CD4-positive, alpha-beta T cell treated with Interleukin-17A for 1 hour (primary cell): ENCODE measurements around the gene TNFAIP8.

Source experiments
- DNase-seq: peaks from one replicate; pipeline ENCODE4 v3.0.0-alpha.2; 2020

The TNFAIP8 gene

GRCh38 chr5:119371146-119371545, 15.3 kb downstream of the TNFAIP8 start:
- no peak for DNase-seq

DNA sequence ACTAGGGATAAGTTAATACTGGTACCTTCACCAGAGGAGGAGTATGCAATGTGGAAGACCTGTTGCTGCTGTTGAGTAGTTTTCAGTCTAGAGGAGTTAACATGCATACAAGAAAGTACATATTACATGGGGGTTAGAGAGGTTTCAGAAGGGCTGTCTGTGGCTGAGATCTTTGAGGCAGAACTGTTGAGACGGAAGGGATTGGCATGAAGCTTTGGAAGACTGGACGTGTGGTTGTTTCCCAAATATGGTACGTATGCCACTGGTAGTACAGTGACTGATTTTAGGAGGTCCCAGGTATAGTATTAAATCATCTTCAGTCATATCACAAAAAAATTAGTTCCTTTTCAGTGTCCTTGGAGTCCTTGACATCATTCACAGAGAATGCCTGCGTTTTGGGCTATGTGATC, 17.6 kb downstream of the TNFAIP8 start:
- DNase-seq: no peak

GRCh38 chr5:119374901-119375300, 19.1 kb downstream of the TNFAIP8 start:
- DNase-seq: no peak

- DNase-seq: no peak
Observed at GRCh38 chr5:119377066-119377465, 21.2 kb downstream of the TNFAIP8 start.

GRCh38 chr5:119378075-119378700, 22.4 kb downstream of the TNFAIP8 start:
- no peak for DNase-seq

- DNase-seq: no peak
Observed at GRCh38 chr5:119379096-119379495, 23.3 kb downstream of the TNFAIP8 start.

DNA sequence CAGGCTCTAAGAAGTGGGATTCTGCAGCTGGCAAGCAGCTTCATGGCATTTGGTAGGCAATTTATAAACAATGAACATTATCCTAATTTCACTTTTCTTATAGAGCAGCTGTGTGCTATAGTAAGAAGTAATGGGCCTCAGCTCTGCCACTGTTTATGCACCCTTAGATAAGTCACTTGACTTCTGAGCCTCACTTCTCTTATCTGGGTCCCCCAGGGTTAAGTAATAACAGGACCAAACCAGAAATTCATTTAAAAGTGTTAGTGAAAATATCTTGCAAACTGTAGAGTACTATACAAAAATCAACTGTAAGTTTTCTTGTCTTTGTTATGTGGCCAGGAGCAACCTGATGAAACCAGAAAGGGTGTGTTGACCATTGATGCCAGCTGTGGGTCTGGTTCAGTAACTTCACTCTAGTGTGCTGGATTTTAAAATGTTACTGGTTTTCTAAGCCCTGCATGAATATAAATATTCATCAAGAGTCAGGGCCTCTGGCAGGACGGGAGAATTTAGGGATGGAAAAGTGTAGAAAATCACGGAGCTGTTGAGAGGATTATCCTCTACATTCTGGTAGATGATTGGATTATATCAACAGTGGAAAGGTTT, 24.2 kb downstream of the TNFAIP8 start:
- DNase-seq: no peak

DNA sequence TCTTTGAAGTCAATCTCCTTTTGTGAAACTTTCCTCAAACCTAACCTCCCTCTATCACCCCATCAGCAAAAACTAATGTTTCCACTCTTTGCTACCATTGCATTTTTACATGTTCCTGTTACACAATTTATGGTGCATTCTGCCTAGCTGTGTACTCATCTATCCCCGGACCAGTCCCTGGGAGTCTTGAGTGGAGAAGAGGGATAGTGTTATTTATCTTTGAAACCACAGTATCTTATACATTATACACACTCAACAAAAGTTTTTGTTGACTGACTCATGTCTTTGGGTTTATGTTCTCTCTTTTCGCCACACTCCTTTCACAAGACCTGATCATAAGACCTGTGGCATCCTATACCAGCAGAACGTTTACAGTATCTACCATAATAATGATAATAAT, 26.4 kb downstream of the TNFAIP8 start:
- DNase-seq: no peak

DNA sequence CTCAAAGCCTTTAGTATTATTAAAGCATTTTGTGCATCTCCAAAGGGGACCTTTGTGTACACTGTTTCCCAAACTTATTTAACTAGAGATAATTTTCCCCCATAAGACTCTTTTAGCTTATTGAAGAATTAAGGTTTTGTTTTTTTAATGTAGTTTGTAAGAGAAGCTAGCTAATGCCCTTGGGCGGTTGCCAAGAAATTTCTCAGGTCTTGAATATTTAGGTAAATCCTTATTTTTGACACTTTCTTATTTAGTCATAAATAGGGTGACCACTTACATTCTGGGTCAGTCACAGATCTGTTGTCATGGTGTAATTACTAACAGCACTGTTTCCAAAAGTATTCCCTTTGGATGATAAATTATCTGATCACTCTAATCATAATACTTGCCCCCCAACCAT, 27.2 kb downstream of the TNFAIP8 start:
- DNase-seq: no peak

- no peak for DNase-seq
Observed at GRCh38 chr5:119385136-119385535, 29.3 kb downstream of the TNFAIP8 start.

DNA sequence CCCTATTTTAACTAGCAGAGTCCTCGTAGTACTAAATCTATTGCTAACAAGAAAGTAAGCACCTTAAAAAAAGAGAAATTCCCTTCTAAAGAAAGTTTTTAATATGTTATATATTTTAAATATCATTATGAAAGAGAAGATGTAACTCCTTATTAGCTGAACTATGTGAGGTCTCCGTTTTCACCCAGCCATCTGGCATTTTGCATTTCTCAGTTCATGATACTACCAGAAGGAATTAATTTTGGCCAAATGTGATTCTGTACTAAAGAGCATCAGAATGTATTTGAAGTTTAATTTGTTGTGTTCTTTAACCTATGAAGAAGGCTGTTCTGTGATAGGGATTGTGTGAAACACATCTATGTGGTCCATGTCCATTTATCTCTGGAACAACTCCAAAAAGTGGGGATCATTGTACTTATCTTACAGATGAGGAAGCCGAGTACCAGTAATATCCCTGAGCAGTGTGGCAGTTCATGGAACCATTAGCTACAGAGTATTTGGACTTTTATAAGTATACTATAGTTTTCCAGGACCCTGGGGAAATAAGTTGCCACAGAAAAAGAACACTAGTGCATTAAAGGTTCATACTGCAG, 29.8 kb downstream of the TNFAIP8 start:
- DNase-seq: no peak

DNA sequence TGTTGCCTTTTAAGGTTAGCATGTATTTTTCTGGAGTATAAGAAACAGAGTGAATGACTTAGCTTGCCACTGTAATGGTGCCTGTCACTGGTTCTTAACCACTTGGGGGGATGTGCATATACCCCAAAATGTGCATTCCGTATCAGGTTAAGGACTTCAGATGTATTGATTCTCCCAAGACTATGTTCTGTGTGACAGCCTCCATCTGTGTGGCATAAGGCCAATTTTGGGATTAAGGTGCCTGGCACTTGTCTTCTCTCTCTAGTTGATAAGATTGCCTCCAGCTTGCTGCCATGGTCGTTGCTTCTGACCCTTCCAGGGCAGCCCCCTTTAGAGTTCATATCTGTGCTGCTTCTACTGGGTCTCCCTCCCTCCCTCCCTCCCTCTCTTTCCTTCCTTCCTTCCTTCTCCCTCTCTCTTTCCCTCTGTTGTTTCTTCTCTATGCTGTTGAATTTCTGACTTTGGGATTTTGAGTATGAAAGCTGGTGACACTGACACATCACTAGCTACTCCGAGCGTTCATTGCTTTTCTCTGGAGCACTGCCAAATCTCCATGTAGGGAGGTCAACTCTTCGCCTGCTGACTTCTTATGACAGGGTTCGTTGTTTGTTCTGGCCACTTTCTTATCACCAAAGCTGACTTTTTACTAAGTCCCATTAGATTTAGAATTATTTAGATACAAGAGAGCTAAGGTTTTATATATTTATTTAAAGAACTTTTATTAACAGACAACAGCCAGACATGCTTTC, 31.0 kb downstream of the TNFAIP8 start:
- no peak for DNase-seq

DNA sequence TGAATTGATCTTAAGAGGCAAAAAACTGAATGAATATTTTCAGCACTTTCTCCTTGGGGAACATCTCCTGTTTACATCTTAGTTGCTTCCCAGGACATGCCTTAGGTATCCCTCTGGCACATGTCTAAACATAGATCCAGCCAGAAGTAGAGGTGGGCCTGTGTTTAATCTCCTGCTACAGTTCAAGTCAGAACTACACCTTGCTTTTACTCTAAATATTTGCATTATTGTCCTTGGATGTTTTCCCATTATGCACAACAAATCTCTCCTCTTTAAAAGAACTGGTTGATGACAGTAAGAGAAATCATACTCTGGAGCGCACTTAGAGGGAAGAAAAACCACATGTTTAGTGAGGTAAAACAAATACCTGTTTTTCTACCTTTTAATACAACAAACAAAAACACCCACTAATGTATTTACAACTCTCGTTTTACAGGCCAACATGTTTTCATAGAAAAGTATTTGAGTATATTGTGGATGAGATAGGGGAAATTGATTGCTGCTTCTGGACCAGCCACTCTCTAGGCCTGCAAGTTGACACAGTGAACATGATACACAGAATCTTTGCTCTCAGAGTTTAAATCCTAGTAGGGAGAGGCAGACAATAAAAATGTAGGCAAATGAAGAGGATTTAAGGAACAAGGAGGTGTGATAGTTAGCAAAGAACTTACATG, 32.3 kb downstream of the TNFAIP8 start:
- no peak for DNase-seq

DNA sequence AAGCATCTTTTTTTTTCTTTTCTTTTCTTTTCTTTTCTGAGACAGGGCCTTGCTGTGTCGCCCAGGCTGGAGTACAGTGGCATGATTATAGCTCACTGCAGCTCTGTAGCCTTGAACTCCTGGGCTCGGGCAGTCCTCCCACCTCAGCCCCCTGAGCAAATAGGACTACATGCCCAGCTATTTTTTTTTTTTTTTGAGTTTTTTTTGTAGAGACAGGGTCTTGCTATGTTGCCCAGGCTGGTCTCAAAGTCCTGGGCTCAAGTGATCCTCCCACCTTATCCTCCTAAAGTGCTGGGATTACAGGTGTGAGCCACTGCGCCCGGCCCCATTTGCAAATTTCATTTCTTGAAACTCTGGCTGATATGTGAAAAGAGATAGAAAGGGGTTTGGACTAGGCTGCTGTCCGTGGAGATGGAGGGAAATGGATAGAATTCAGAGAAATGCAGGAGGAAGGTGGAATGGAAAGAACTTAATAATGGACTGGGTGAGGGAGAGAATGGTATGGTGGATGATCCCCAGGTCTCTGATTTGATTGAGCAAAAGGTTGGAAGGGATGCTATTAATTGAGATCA, 32.9 kb downstream of the TNFAIP8 start:
- DNase-seq: no peak

GRCh38 chr5:119389288-119390030, 33.6 kb downstream of the TNFAIP8 start:
- DNase-seq: no peak

- no peak for DNase-seq
Observed at GRCh38 chr5:119390404-119390803, 34.6 kb downstream of the TNFAIP8 start.

DNA sequence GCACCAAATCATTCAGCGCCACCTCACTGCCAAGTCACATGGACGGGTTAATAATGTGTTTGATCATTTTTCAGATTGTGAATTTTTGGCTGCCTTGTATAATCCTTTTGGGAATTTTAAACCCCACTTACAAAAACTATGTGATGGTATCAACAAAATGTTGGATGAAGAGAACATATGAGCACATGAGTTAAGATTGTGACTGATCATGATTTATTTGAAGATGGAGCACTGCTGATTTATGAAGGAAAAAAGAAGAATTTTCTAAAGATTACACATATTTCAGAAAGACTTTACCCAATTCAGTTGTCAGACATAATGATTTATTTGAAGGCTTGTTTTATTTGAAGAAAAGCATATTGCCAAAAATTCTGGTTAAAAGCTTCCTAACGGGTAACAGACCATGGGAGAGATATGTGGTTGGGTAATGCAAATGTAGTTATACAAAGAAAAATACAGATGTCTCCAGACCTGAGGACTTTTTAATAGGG, 37.4 kb downstream of the TNFAIP8 start:
- no peak for DNase-seq

DNA sequence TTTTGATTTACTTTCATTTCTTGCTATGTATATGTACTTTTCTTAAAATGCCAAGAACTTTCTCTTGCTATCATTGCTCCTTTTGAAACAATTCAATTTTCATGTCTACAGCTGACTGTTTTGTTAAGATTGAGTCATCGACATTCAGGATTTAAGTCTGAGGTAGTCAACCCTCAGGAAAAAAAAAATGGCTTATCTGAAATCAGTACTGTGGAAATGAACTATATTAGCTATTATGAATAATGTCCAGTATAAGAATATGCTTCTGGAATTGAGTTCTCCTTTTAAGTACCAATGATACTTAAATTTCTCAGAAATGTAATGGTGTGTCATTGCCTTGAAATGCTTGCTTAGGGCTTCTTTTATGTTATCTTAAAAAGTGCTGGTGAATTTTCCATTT, 37.9 kb downstream of the TNFAIP8 start:
- no peak for DNase-seq

DNA sequence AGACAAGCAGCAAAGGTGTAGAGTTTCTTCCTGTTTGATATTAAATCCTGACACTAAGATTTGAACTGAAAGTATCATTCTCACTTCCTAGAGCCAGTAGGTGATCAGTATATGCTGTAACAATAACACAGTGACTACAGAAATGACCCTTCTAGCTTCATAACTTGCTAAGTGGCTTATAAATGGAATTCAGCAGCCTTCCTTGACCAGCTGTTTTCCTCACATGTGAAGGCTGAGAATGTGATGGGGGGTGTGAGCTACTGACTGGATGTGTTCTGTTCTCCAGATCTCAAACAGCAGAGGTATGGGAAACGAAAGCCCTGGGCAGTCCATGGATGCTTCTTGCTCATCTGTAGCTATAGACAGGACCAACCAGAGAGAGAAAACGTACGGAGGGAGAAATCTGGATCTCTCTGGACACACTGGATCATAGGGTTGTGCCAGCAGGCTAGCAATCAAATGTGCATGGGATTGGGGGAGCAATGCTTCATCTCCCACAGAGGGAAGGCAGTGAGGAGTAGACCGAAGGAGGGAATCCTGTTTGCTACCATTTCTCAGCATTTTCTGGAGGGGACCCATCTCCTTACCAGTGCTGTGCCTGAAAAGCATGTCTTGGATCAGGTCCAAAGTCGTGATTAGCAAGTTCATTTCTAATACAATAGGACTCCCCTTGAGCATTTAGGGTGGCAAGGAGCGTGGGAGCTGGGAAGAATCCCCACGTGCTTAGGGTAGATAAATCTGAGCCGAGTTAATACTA, 39.4 kb downstream of the TNFAIP8 start:
- no peak for DNase-seq

DNA sequence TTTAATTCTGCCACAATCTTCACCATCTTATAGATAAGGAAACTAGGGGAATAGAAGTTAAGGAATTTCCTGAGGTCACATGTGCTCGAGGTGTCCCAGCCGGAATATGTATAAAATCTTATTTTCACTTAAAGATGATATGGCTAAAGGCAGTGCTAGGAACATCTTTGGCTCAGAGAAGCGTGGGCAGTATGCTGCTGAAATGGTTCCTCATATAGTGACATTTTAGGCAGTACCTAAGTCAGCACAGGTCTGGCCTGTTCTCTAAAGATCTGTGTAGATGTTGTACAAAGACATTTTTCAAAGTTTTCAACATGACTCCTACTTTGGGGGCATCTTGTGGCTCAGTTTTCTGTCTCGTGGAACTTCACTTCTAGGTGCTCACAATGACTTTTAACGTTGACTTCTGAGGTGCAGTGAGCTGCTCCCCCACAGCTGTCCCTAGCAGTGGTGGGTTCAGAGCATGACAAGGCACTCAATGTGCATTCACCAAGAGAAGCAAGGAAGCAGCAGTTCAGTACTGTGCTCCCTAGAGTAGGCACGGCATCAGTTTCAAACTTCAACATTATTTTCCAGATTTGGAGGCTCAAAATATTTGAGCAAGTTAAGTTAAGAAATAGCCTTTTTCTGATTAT, 40.3 kb downstream of the TNFAIP8 start:
- DNase-seq: no peak
